DOHH2 (cell line): ENCODE measurements around the gene PCDHGA6.

Source experiments
- H3F3A ChIP-seq: fragments of 200-600 bp; sonication (generic), shearing (Covaris generic); 2 replicates; pipeline ENCODE4 v1.6.0; 2016; ENCODE audit warnings: antibody characterized with exemption, mild to moderate bottlenecking; ENCODE audit not compliant: control insufficient read depth, insufficient read depth
- H3K27ac ChIP-seq: fragments of 200-600 bp; sonication (generic); 2 replicates; pipeline ENCODE4 v1.5.1; 2014; ENCODE audit warnings: low read depth, mild to moderate bottlenecking, low read length, moderate library complexity
- H3K27me3 ChIP-seq: fragments of 200-600 bp; sonication (generic); 2 replicates; pipeline ENCODE4 v1.6.1; 2014; ENCODE audit warnings: mild to moderate bottlenecking, low read length, mixed read lengths; ENCODE audit not compliant: control insufficient read depth
- H3K36me3 ChIP-seq: fragments of 200-600 bp; sonication (generic); 2 replicates; pipeline ENCODE4 v1.6.1; 2014; ENCODE audit warnings: mild to moderate bottlenecking, low read length, moderate library complexity, mixed read lengths; ENCODE audit not compliant: control insufficient read depth
- H3K4me1 ChIP-seq: fragments of 200-600 bp; sonication (generic); 2 replicates; pipeline ENCODE4 v1.6.1; 2014; ENCODE audit warnings: mild to moderate bottlenecking, low read length, mixed read lengths; ENCODE audit not compliant: control insufficient read depth
- H3K4me2 ChIP-seq: fragments of 200-600 bp; sonication (generic); 2 replicates; pipeline ENCODE4 v1.6.0; 2014; ENCODE audit warnings: mild to moderate bottlenecking, low read length, moderate library complexity
- H3K4me3 ChIP-seq: fragments of 200-600 bp; sonication (generic); 2 replicates; pipeline ENCODE4 v1.5.1; 2014; ENCODE audit warnings: mild to moderate bottlenecking, low read length, mixed read lengths
- H3K79me2 ChIP-seq: fragments of 200-600 bp; sonication (generic); 2 replicates; pipeline ENCODE4 v1.6.1; 2014; ENCODE audit warnings: mild to moderate bottlenecking, low read length, mixed read lengths; ENCODE audit not compliant: control insufficient read depth
- H3K9me2 ChIP-seq: fragments of 200-600 bp; sonication (generic); replicated peaks from 2 replicates; pipeline ENCODE4 v1.6.1; 2014; ENCODE audit warnings: mild to moderate bottlenecking, low read length, mixed read lengths; ENCODE audit not compliant: control insufficient read depth
- H3K9me3 ChIP-seq: fragments of 200-600 bp; sonication (generic); 2 replicates; pipeline ENCODE4 v1.6.1; 2014; ENCODE audit warnings: antibody characterized with exemption, low read length, mixed read lengths; ENCODE audit not compliant: control insufficient read depth, insufficient read depth
- H4K20me1 ChIP-seq: fragments of 200-600 bp; sonication (generic); 2 replicates; pipeline ENCODE4 v1.6.0; 2014; ENCODE audit warnings: low read depth, mild to moderate bottlenecking, antibody characterized with exemption, low read length, moderate library complexity; ENCODE audit not compliant: control insufficient read depth, insufficient read depth
- CTCF ChIP-seq: fragments of 200-600 bp; sonication (generic); IDR thresholded peaks from one replicate; pipeline ENCODE4 v1.5.1; 2014; ENCODE audit warnings: antibody characterized with exemption, mild to moderate bottlenecking, low read depth, low read length; ENCODE audit not compliant: poor library complexity, severe bottlenecking
- EZH2phosphoT487 ChIP-seq: fragments of 200-600 bp; sonication (generic); IDR thresholded peaks from 2 replicates; pipeline ENCODE4 v1.6.1; 2017; ENCODE audit warnings: borderline replicate concordance, mild to moderate bottlenecking, antibody characterized with exemption, low read length, moderate library complexity, mixed read lengths

The PCDHGA6 gene

GRCh38 chr5:141356950-141357349 lies 16.7 kb upstream of the PCDHGA6 start:
- no peak overlapping the region for H3K4me3 ChIP-seq
- peaks cover 13% of the 10 kb centered on the region for H3K36me3 ChIP-seq
- TF ChIP-seq CTCF (no peak), EZH2phosphoT487 (no peak)
- no peaks in the 10 kb centered on the region for H3K9me2 ChIP-seq
- peaks cover 18% of the 10 kb centered on the region for H3K4me1 ChIP-seq
- peaks cover 12% of the 10 kb centered on the region for H3K9me3 ChIP-seq
- H3F3A ChIP-seq: 0 out of 2 replicates have a peak, but pooled peaks cover 3% of the 10 kb centered on the region
- H4K20me1 ChIP-seq: no peaks in the 10 kb centered on the region
- H3K4me2 ChIP-seq: no peak overlapping the region
- H3K79me2 ChIP-seq: peaks cover 16% of the 10 kb centered on the region
- H3K27ac ChIP-seq: no peak overlapping the region
- no peaks in the 10 kb centered on the region for H3K27me3 ChIP-seq

- Histone ChIP-seq H3K4me1 (peaks cover 26% of the 10 kb centered on the region), H3K27ac (peak within 1 kb of the TSS; percentile 26), H3F3A (peaks cover 5% of the 10 kb centered on the region; the same call in 1 of the 2 replicates), H3K79me2 (peaks cover 35% of the 10 kb centered on the region), H4K20me1 (no peaks in the 10 kb centered on the region), H3K36me3 (peaks cover 38% of the 10 kb centered on the region), H3K4me3 (peak within 1 kb of the TSS; percentile 75), H3K4me2 (peak within 1 kb of the TSS; percentile 81), H3K9me3 (peaks cover 31% of the 10 kb centered on the region), H3K9me2 (no peaks in the 10 kb centered on the region), H3K27me3 (no peaks in the 10 kb centered on the region)
- TF ChIP-seq CTCF: peak; percentile 63
- no peak for TF ChIP-seq EZH2phosphoT487
These were observed 13.8 kb upstream of the PCDHGA6 start, which contains the start of gene PCDHGB2 for GRCh38 chr5:141359790-141360426. TSS of gene PCDHGB2 (plus strand) at chr5:141359994. CDS start at chr5:141360136, 142 bp downstream.

- Histone ChIP-seq H3K27me3 (no peaks in the 10 kb centered on the region), H3K27ac (peak overlapping the region; percentile 26)
These were observed 13.0 kb upstream of the PCDHGA6 start for GRCh38 chr5:141360685-141361084.

GRCh38 chr5:141362719-141363118 lies 11.0 kb upstream of the PCDHGA6 start:
- peaks cover 7% of the 10 kb centered on the region; the same call in 1 of the 2 replicates for H3F3A ChIP-seq
- H3K4me1 ChIP-seq: peaks cover 25% of the 10 kb centered on the region
- H3K4me2 ChIP-seq: peak overlapping the region; percentile 58
- H3K79me2 ChIP-seq: peaks cover 45% of the 10 kb centered on the region
- H3K4me3 ChIP-seq: peak overlapping the region; percentile 61
- no peaks in the 10 kb centered on the region for H3K27me3 ChIP-seq
- no peaks in the 10 kb centered on the region for H3K9me2 ChIP-seq
- peaks cover 48% of the 10 kb centered on the region for H3K9me3 ChIP-seq
- H3K27ac ChIP-seq: peak overlapping the region; percentile 61
- no peaks in the 10 kb centered on the region for H4K20me1 ChIP-seq
- H3K36me3 ChIP-seq: peaks cover 54% of the 10 kb centered on the region
- TF ChIP-seq CTCF (no peak), EZH2phosphoT487 (no peak)

More at GRCh38 chr5:141360685-141361084, 13.0 kb upstream of the PCDHGA6 start:
- Histone ChIP-seq H3F3A (peaks cover 5% of the 10 kb centered on the region; the same call in 1 of the 2 replicates), H3K4me1 (peaks cover 25% of the 10 kb centered on the region), H3K36me3 (peaks cover 45% of the 10 kb centered on the region), H3K79me2 (peaks cover 42% of the 10 kb centered on the region), H3K4me3 (peak overlapping the region; percentile 75), H3K9me3 (peaks cover 39% of the 10 kb centered on the region), H3K4me2 (peak overlapping the region; percentile 81), H3K9me2 (no peaks in the 10 kb centered on the region), H4K20me1 (no peaks in the 10 kb centered on the region)
- no peak for TF ChIP-seq EZH2phosphoT487
